ENCODE data around the gene MAP4K5. TPM values are rescaled to one million over a fixed set of nuclear protein-coding genes. Genes with fewer than 3 reads are reported as not detected.

MAP4K5 gene
- total RNA-seq, 1 experiment from 2014 or later: 42.7 TPM

DNA sequence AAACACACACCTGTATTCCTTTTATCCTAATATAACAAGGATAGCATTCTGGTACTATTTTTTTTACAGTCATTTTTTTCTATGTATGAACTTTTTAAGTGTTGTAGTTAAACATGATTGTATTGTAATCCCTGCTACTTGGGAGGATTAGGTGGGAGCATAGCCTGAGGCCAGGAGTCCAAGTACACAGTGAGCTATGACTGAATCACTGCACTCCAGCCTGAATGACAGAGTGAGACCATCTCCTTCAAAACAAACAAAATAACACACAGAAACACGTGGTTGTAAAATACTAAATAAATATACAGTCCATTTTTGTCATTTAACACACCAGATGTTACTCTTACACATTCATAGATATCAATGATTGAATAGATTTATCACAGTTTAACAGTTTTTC lies 56.9 kb downstream of the MAP4K5 start:
- peaks cover 40 to 46% (median 40%) of the 10 kb centered on the region in 3 experiments for H3K36me3 Mint-ChIP-seq (ENCODE audit: insufficient read depth in 1 of 3, low read depth in 3 of 3)
- H3K9me3 Mint-ChIP-seq: peaks cover 3% of the 10 kb centered on the region in 2 experiments; a peak in 4 of 5 replicates
- Histone ChIP-seq H2BK20ac (ENCODE audit: low read depth, low read length, poor library complexity, severe bottlenecking) (no peak overlapping the region), H3K79me1 (ENCODE audit: insufficient read depth, low read depth, low read length, poor library complexity, severe bottlenecking) (no peaks in the 10 kb centered on the region), H3K14ac (ENCODE audit: insufficient read depth, low read length) (no peak overlapping the region), H3K23me2 (ENCODE audit: insufficient read length, low read depth, low read length, poor library complexity, severe bottlenecking) (no peaks in the 10 kb centered on the region), H3K18ac (ENCODE audit: insufficient read length, low read depth, low read length) (no peak overlapping the region), H3K56ac (ENCODE audit: insufficient read length, low read depth, low read length) (no peak overlapping the region), H4K91ac (ENCODE audit: insufficient read length, low read depth, low read length) (no peak overlapping the region), H2BK12ac (ENCODE audit: insufficient read length, low read depth, low read length) (no peak overlapping the region), H4K8ac (replicated peaks; ENCODE audit: insufficient read length, low read depth, low read length) (no peak overlapping the region), H3K4me2 (ENCODE audit: insufficient read depth, insufficient read length, low read length) (no peak overlapping the region), H3K23ac (ENCODE audit: insufficient read length, low read depth, low read length) (no peak overlapping the region), H3T11ph (ENCODE audit: low read length) (no peak overlapping the region), H3K9ac (ENCODE audit: extremely low read depth, insufficient read length, low read length) (no peak overlapping the region), H3K4me1 (ENCODE audit: insufficient read depth, low read length) (no peaks in the 10 kb centered on the region), H2BK120ac (ENCODE audit: low read depth, low read length, poor library complexity, severe bottlenecking) (no peak overlapping the region), H2AFZ (ENCODE audit: low read length) (no peak overlapping the region), H3K4ac (ENCODE audit: low read depth, low read length) (no peak overlapping the region), H3K27ac (ENCODE audit: insufficient read length, low read depth, low read length) (no peak overlapping the region), H3K79me2 (ENCODE audit: insufficient read depth, low read length) (no peaks in the 10 kb centered on the region), H3K27me3 (ENCODE audit: insufficient read depth, low read length) (no peaks in the 10 kb centered on the region), H2BK15ac (ENCODE audit: low read depth, low read length) (no peak overlapping the region), H4K20me1 (ENCODE audit: control insufficient read depth, insufficient read depth, insufficient read length) (no peaks in the 10 kb centered on the region), H3K9me3 (ENCODE audit: control insufficient read depth, low read depth, low read length) (no peaks in the 10 kb centered on the region), H4K5ac (ENCODE audit: insufficient read length, low read depth, low read length) (no peak overlapping the region), H2BK5ac (ENCODE audit: insufficient read length, low read length) (no peak overlapping the region), H2AK5ac (ENCODE audit: insufficient read length, low read length) (no peak overlapping the region)
- H3K27me3 Mint-ChIP-seq (ENCODE audit: low read depth): no peaks in the 10 kb centered on the region
- no peak overlapping the region for H3K27ac Mint-ChIP-seq
- TF ChIP-seq, protein P1, sequence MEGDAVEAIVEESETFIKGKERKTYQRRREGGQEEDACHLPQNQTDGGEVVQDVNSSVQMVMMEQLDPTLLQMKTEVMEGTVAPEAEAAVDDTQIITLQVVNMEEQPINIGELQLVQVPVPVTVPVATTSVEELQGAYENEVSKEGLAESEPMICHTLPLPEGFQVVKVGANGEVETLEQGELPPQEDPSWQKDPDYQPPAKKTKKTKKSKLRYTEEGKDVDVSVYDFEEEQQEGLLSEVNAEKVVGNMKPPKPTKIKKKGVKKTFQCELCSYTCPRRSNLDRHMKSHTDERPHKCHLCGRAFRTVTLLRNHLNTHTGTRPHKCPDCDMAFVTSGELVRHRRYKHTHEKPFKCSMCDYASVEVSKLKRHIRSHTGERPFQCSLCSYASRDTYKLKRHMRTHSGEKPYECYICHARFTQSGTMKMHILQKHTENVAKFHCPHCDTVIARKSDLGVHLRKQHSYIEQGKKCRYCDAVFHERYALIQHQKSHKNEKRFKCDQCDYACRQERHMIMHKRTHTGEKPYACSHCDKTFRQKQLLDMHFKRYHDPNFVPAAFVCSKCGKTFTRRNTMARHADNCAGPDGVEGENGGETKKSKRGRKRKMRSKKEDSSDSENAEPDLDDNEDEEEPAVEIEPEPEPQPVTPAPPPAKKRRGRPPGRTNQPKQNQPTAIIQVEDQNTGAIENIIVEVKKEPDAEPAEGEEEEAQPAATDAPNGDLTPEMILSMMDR (conservative IDR thresholded peaks at IDR 0.05): no peak
- DNase-seq: no peak
- no peaks in the 10 kb centered on the region for H3K4me1 Mint-ChIP-seq
- no peak overlapping the region for H3K4me3 Mint-ChIP-seq
- WGBS (ENCODE audit: extremely low coverage, insufficient read length, low lambda C conversion rate): no CpG with 5 or more reads among the region's 1 CpG

Measured in H9 (cell line).